ENCODE measurements around the gene HNMT.
"Not testable (repeated sequence)": the region's sequence is repeated elsewhere in the genome, so short reads cannot be mapped to it uniquely, and the experiment has no call there.

The HNMT gene

GRCh38 chr2:137975280-137976271 lies 11.3 kb downstream of the HNMT start:
- DNase-seq (ENCODE audit: low read depth, low spot score): no peak

GRCh38 chr2:137976274-137976673 lies 12.0 kb downstream of the HNMT start:
- no peak for DNase-seq (ENCODE audit: low read depth, low spot score)

- DNase-seq (ENCODE audit: low read depth, low spot score): no peak
Measured at GRCh38 chr2:137977790-137978189, 13.5 kb downstream of the HNMT start.

GRCh38 chr2:137980459-137980858 lies 16.2 kb downstream of the HNMT start:
- no peak for DNase-seq (ENCODE audit: low read depth, low spot score)

GRCh38 chr2:137981112-137981656 lies 16.9 kb downstream of the HNMT start:
- DNase-seq (ENCODE audit: low read depth, low spot score): no peak

- no peak for DNase-seq (ENCODE audit: low read depth, low spot score)
Measured at GRCh38 chr2:137983581-137983980, 19.3 kb downstream of the HNMT start.

- DNase-seq (ENCODE audit: low read depth, low spot score): no peak
Measured at GRCh38 chr2:137986268-137986667, 22.0 kb downstream of the HNMT start.

GRCh38 chr2:137987011-137987410 lies 22.7 kb downstream of the HNMT start:
- DNase-seq (ENCODE audit: low read depth, low spot score): no peak

- DNase-seq (ENCODE audit: low read depth, low spot score): no peak
Measured at GRCh38 chr2:137991078-137991477, 26.8 kb downstream of the HNMT start.

- no peak for DNase-seq (ENCODE audit: low read depth, low spot score)
Measured at GRCh38 chr2:137992039-137992646, 27.9 kb downstream of the HNMT start.

GRCh38 chr2:137993715-137994476 lies 29.6 kb downstream of the HNMT start:
- DNase-seq (ENCODE audit: low read depth, low spot score): not testable (repeated sequence)

GRCh38 chr2:137995368-137995767 lies 31.1 kb downstream of the HNMT start:
- DNase-seq (ENCODE audit: low read depth, low spot score): not testable (repeated sequence)

GRCh38 chr2:137996158-137996557 lies 31.9 kb downstream of the HNMT start:
- not testable (repeated sequence) for DNase-seq (ENCODE audit: low read depth, low spot score)

GRCh38 chr2:137997733-137998132 lies 33.5 kb downstream of the HNMT start:
- DNase-seq (ENCODE audit: low read depth, low spot score): no peak

- DNase-seq (ENCODE audit: low read depth, low spot score): no peak
Measured at GRCh38 chr2:137998503-137998902, 34.2 kb downstream of the HNMT start.

GRCh38 chr2:137999273-137999672 lies 35.0 kb downstream of the HNMT start:
- no peak for DNase-seq (ENCODE audit: low read depth, low spot score)

GRCh38 chr2:138000009-138000408 lies 35.7 kb downstream of the HNMT start:
- DNase-seq (ENCODE audit: low read depth, low spot score): no peak

- no peak for DNase-seq (ENCODE audit: low read depth, low spot score)
Measured at GRCh38 chr2:138000796-138001195, 36.5 kb downstream of the HNMT start.

- DNase-seq (ENCODE audit: low read depth, low spot score): no peak
Measured at GRCh38 chr2:138003411-138003810, 39.1 kb downstream of the HNMT start.

GRCh38 chr2:138007431-138007830 lies 43.2 kb downstream of the HNMT start:
- DNase-seq (ENCODE audit: low read depth, low spot score): no peak

GRCh38 chr2:138009622-138010021 lies 45.3 kb downstream of the HNMT start:
- DNase-seq (ENCODE audit: low read depth, low spot score): no peak

GRCh38 chr2:138010890-138011289 lies 46.6 kb downstream of the HNMT start:
- DNase-seq (ENCODE audit: low read depth, low spot score): no peak

All from brain pericyte (primary cell).